Fibroblast of lung (primary cell): Measurements from ENCODE around the gene ELMO2.

Source experiments
- CTCF ChIP-seq, 2 donors: IDR thresholded peaks in 1 of 2; conservative IDR thresholded peaks in 1 of 2; 1 replicate in 1 of 2; 2 replicates in 1 of 2; pipeline ENCODE4 v1.5.1; 2011 to 2012; ENCODE audit warnings: low read length in 2 of 2, control low read depth in 1 of 2, inconsistent platforms in 1 of 2, low read depth in 1 of 2, mild to moderate bottlenecking in 1 of 2
- EZH2 ChIP-seq: IDR thresholded peaks from 2 replicates; pipeline ENCODE4 v1.5.1; 2012; ENCODE audit warnings: low read length, control low read depth, mild to moderate bottlenecking; ENCODE audit errors: missing control alignments

GRCh38 chr20:46399401-46399800, 7.0 kb downstream of the ELMO2 start:
- TF ChIP-seq CTCF (conservative IDR thresholded peaks at IDR 0.05 in 1 of 2, IDR thresholded peaks at IDR 0.05 in 1 of 2; ENCODE audit: low read depth in 1 of 2, low read length in 2 of 2) (no peak), EZH2 (no peak)
